ENCODE data around the gene TXNL4A. TPM values are rescaled to one million over a fixed set of nuclear protein-coding genes. Genes with fewer than 3 reads are reported as not detected.

Gene TXNL4A
- total RNA-seq, 6 experiments from 2014 or later, result 18.5 to 53.9 (median 37.8) TPM

DNA sequence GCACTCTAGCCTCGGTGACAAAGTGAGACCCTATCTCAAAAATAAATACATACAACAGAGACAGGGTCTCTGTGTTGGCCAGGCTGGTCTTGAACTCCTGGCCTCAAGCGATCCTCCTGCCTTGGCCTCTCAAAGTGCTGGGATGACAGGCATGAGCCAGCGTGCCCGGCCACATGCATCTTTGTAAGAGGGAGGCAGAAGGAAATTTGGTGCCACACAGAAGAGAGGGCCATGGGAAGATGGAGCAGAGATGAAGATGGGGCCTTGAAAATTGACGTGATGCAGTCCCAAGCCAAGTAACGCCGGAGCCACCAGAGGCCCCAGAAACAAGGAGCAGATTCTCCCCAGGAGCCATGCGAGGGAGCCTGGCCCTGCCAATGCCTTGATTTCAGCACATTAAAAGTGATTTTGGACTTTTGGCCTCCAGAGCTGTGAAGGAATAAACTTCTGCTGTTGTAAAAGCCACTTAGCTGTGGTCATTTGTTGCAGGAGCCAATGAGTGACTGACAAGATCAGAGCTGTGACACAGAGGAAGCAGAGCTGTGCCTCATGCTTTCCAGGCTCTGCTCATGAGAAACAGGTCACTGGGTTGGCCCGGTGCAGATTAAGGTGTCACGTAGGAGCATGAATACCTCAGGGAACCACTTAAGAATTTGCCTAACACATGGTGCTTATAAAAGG lies 34.3 kb downstream of the TXNL4A start:
- Histone ChIP-seq H3K9me3 (no peaks in the 10 kb centered on the region), H3K27ac (no peak overlapping the region), H3K4me3 (no peak overlapping the region), H3K4me1 (peaks cover 0 to 10% (median 0%) of the 10 kb centered on the region in 4 donors), H3K36me3 (no peaks in the 10 kb centered on the region), H3K27me3 (no peaks in the 10 kb centered on the region)
- 73% methylated on average over 10 of the region's 10 CpGs for WGBS (ENCODE audit: insufficient coverage, low coverage, low lambda C conversion rate, missing lambda C conversion rate)
- peak in 1 of 3 donors; percentile 41 for DNase-seq
- intact Hi-C loops (cut with DNase I), result no loop called here
- no peak for TF ChIP-seq POLR2A (IDR thresholded peaks at IDR 0.05)
- TF ChIP-seq, protein P1, sequence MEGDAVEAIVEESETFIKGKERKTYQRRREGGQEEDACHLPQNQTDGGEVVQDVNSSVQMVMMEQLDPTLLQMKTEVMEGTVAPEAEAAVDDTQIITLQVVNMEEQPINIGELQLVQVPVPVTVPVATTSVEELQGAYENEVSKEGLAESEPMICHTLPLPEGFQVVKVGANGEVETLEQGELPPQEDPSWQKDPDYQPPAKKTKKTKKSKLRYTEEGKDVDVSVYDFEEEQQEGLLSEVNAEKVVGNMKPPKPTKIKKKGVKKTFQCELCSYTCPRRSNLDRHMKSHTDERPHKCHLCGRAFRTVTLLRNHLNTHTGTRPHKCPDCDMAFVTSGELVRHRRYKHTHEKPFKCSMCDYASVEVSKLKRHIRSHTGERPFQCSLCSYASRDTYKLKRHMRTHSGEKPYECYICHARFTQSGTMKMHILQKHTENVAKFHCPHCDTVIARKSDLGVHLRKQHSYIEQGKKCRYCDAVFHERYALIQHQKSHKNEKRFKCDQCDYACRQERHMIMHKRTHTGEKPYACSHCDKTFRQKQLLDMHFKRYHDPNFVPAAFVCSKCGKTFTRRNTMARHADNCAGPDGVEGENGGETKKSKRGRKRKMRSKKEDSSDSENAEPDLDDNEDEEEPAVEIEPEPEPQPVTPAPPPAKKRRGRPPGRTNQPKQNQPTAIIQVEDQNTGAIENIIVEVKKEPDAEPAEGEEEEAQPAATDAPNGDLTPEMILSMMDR (IDR thresholded peaks at IDR 0.05), result no peak
- ATAC-seq, result no peak

DNA sequence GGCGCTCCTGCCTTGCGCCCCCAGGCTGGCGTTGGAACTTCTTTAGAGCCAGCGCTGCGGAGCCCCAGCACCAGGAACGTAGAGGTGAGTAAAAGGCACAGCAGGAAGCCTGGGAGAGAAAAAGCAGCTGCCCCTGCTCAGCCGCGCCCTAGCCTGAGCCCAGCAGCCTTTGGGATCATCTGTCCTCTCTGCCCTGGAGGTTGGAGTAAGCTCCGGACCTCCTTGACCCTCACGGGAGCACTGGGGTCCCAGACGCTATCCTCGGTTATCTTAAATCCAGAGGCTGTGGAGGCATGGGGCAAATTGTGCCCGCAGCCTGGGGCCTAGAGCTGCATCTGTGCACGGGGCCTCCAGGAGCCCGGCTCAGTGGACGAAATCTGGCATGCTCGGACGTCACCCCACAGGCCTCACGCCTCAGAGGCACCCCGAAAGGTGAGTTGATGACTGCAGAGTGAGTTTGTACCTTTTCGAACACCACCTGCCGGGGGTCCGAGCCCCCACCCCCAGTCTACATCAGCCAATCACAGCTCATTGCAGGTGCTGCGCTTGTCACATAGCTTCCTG lies 35.3 kb downstream of the TXNL4A start:
- ATAC-seq, result no peak
- intact Hi-C loops (cut with DNase I), result no loop called here
- TF ChIP-seq, protein P1 (IDR thresholded peaks at IDR 0.05), result no peak
- TF ChIP-seq POLR2A (IDR thresholded peaks at IDR 0.05), result no peak
- H3K36me3 ChIP-seq, result no peaks in the 10 kb centered on the region
- no peaks in the 10 kb centered on the region for H3K27me3 ChIP-seq
- H3K4me1 ChIP-seq, result peaks cover 0 to 20% (median 0%) of the 10 kb centered on the region in 4 donors
- no peaks in the 10 kb centered on the region for H3K9me3 ChIP-seq
- WGBS (ENCODE audit: insufficient coverage, low coverage, low lambda C conversion rate, missing lambda C conversion rate), result 67% methylated on average over 2 of the region's 24 CpGs
- DNase-seq, result no peak
- no peak overlapping the region for H3K4me3 ChIP-seq
- H3K27ac ChIP-seq, result no peak overlapping the region

DNA sequence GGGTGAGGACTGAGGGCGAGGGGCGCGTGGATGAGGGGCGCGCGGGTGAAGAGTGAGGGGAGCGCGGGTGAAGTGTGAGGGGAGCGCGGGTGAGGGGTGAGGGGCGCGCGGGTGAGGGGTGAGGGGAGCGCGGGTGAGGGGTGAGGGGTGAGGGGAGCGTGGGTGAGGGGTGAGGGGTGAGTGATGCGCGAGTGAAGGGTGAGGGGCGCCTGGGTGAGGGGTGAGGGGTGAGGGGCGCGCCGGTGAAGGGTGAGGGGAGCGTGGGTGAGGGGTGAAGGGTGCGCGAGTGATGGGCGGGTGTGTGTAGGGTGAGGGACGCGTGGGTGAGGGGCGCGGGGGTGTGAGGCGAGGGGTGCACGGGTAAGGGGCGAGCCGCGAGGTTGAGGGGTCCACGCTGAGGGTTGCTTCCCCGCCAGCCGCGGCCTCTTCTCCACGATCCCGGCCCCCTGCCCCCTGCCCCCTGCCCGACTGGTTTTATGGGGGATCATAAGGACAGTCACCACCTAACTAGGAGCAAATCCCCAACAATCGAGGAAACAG lies 35.8 kb downstream of the TXNL4A start:
- peak in 1 of 3 donors; percentile 52 for DNase-seq
- H3K27me3 ChIP-seq, result no peaks in the 10 kb centered on the region
- peak overlapping the region in 2 of 3 donors; percentile 50 to 93 for H3K27ac ChIP-seq
- H3K4me3 ChIP-seq, result peak overlapping the region; percentile 89 to 91 (median 90)
- WGBS (ENCODE audit: insufficient coverage, low coverage, low lambda C conversion rate, missing lambda C conversion rate), result 19% methylated on average over 27 of the region's 43 CpGs
- H3K9me3 ChIP-seq, result no peaks in the 10 kb centered on the region
- peaks cover 0 to 24% (median 2%) of the 10 kb centered on the region in 4 donors for H3K4me1 ChIP-seq
- no peak for ATAC-seq
- TF ChIP-seq POLR2A (IDR thresholded peaks at IDR 0.05), result no peak
- TF ChIP-seq, protein P1 (IDR thresholded peaks at IDR 0.05), result no peak
- H3K36me3 ChIP-seq, result peaks cover 0 to 3% (median 0%) of the 10 kb centered on the region in 4 donors
- intact Hi-C loops (cut with DNase I), result no loop called here

DNA sequence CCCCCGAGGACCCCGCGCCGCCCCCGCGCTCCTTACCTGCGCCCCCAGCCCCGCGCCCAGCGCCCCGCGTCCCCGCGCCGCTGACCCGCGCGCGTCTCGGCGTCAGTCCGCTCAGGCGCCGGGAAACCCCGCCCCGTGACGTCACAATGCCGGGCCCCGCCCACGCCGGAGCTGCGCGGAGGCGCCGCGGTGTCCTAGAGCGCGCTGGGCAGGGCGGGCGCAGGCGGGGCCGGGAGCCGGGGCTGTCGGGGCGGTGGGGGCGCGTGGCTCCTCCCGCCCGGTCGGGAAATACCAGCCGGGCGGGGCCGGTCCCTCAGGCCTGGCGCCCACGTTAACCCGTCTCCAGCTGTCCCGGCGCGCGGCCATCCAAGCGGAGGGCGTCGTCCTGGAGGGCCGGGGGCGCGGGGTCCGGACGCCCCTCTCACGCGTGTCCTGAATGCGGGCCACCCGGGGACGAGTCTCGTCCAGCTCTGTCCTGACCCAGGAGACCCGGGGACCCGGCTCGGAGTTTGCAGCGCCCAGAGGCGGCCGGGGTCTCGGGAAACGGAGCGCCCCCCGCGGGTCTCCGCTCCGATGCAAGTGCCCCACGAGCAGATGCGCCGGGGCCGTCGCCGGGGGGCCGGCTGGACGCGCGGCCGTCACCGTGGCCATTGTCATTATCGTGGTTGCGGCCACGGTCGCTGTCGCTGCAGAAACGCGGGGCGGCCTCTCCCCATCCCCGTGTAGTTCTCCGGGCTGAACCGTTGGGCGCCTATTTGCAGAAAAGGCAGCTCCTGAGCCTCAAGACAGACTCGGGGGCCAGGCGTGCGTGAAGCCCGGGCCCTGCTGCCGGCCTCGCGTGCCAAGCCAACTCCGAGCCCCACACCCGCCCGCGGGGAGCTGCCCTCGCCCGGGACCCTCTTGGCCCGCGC lies 36.6 kb downstream of the TXNL4A start, which contains the start of gene SLC66A2:
TSS of gene SLC66A2 (minus strand) at position 109 of the 911 bp plus-strand sequence. CDS start 727 bp downstream, outside the sequence.
- H3K27ac ChIP-seq, result peak within 1 kb of the TSS; percentile 91 to 95 (median 93)
- no peaks in the 10 kb centered on the region for H3K27me3 ChIP-seq
- peaks cover 0 to 3% (median 0%) of the 10 kb centered on the region in 4 donors for H3K36me3 ChIP-seq
- no peaks in the 10 kb centered on the region for H3K9me3 ChIP-seq
- intact Hi-C loops (cut with DNase I), result no loop called here
- H3K4me3 ChIP-seq, result peak within 1 kb of the TSS; percentile 89 to 91 (median 90)
- TF ChIP-seq, protein P1 (IDR thresholded peaks at IDR 0.05), result no peak
- peak; percentile 82 for TF ChIP-seq POLR2A (IDR thresholded peaks at IDR 0.05)
- 0% methylated on average over 17 of the region's 126 CpGs for WGBS (ENCODE audit: insufficient coverage, low coverage, low lambda C conversion rate, missing lambda C conversion rate)
- peak; percentile 97 to 98 (median 97) for DNase-seq
- peak; percentile 74 to 89 (median 78) for ATAC-seq
- H3K4me1 ChIP-seq, result peaks cover 0 to 30% (median 2%) of the 10 kb centered on the region in 4 donors

Data from right lobe of liver (tissue), 6 donors.